Endodermal cell (in vitro differentiated cells): ENCODE measurements around the gene MIPEP. TPM values are rescaled to one million over a fixed set of nuclear protein-coding genes. Genes with fewer than 3 reads are reported as not detected.

Experiments used
- DNase-seq: peaks from one replicate; pipeline ENCODE4 v3.0.0-alpha.2; 2017
- H3K27ac ChIP-seq: 2 replicates; pipeline ENCODE4 v1.5.1; 2013; ENCODE audit warnings: mild to moderate bottlenecking, low read depth, low read length, moderate library complexity
- H3K27me3 ChIP-seq: 2 replicates; pipeline ENCODE4 v1.6.1; 2013; ENCODE audit warnings: mild to moderate bottlenecking, low read length, moderate library complexity; ENCODE audit not compliant: insufficient read depth, control insufficient read depth, poor library complexity, severe bottlenecking
- H3K36me3 ChIP-seq: 2 replicates; pipeline ENCODE4 v1.7.0; 2013; ENCODE audit warnings: mild to moderate bottlenecking, low read length, moderate library complexity; ENCODE audit not compliant: control insufficient read depth, insufficient read depth
- H3K4me1 ChIP-seq: one replicate; pipeline ENCODE4 v1.7.0; 2013; ENCODE audit warnings: low read length; ENCODE audit not compliant: control insufficient read depth, insufficient read depth
- H3K4me3 ChIP-seq: 2 replicates; pipeline ENCODE4 v1.5.1; 2013; ENCODE audit warnings: mild to moderate bottlenecking, low read length, moderate library complexity
- H3K9ac ChIP-seq: 2 replicates; pipeline ENCODE4 v1.6.1; 2013; ENCODE audit warnings: mild to moderate bottlenecking, low read length, moderate library complexity; ENCODE audit not compliant: poor library complexity, severe bottlenecking; ENCODE audit errors: extremely low read depth
- H3K9me3 ChIP-seq: 2 replicates; pipeline ENCODE4 v1.6.1; 2013; ENCODE audit warnings: mild to moderate bottlenecking, low read length, moderate library complexity; ENCODE audit not compliant: control insufficient read depth
- H3K27ac Mint-ChIP-seq: 2 replicates; pipeline ENCODE4 v1.8.0; 2020; ENCODE audit warnings: mixed read lengths
- H3K27me3 Mint-ChIP-seq: 2 replicates; pipeline ENCODE4 v1.8.0; 2021; ENCODE audit warnings: mild to moderate bottlenecking, mixed read lengths; ENCODE audit not compliant: insufficient read depth
- H3K36me3 Mint-ChIP-seq: 2 replicates; pipeline ENCODE4 v1.8.0; 2020; ENCODE audit warnings: low read depth, mixed read lengths
- H3K4me1 Mint-ChIP-seq: 2 replicates; pipeline ENCODE4 v1.8.0; 2020; ENCODE audit warnings: mixed read lengths
- H3K4me3 Mint-ChIP-seq: 2 replicates; pipeline ENCODE4 v1.8.0; 2020; ENCODE audit warnings: mild to moderate bottlenecking, moderate library complexity, mixed read lengths
- H3K9me3 Mint-ChIP-seq: 2 replicates; pipeline ENCODE4 v1.8.0; 2020; ENCODE audit warnings: mild to moderate bottlenecking, mixed read lengths
- WGBS, 2 experiments: methylation state at CpG; one replicate each; pipeline versions ENCODE4 v1.1.5 to v1.1.7; 2013; ENCODE audit warnings: missing lambda C conversion rate in 2 of 2, mixed read lengths in 1 of 2; ENCODE audit not compliant: insufficient coverage in 1 of 2, insufficient read length in 1 of 2; 5-methylcytosine and 5-hydroxymethylcytosine counted together
- total RNA-seq, 2 donors: library from RNA; stranded (reverse); fragmentation: NEBNext Ultra II Directional in 1 of 2; extraction: Animal tissue kit (Norgen Biotek cat#: 25700) in 1 of 2; gene quantifications; 2 replicates in 1 of 2; 3 replicates in 1 of 2; pipeline ENCODE4 v1.2.1, GENCODE V29; 2021
- TF ChIP-seq, protein P1 (sequence below): fragments of 200-600 bp; sonication (generic); conservative IDR thresholded peaks from 2 replicates; pipeline ENCODE4 v1.5.0; 2021; ENCODE audit warnings: antibody characterized with exemption, mild to moderate bottlenecking

The MIPEP gene
- total RNA-seq, 2 donors from 2014 or later: 23.1 to 23.9 TPM

- 71 to 83% methylated on average over 2 to 3 of the region's 4 CpGs for WGBS, 2 experiments
Observed at GRCh38 chr13:23828866-23829265, 60.3 kb downstream of the MIPEP start.

DNA sequence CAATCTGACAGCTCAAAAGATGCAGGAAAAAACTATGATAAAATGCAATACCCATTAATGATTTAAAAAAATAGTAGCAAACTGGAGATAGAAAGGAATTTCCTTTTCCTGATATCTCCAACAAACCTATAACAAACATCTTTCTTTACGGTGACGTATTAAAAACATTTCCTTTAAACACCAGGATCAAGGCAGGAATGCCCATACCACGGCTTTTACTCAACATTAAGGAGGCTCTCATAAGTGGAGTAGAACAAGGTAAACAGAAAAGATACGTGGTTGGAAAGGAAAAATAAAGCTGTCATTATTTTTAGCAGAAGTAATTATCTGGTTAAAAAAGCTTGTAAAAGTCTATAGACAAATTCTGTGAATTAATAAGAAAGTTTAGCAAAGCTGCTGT, 61.1 kb downstream of the MIPEP start:
- DNase-seq: no peak
- Histone ChIP-seq H3K27me3 (no peaks in the 10 kb centered on the region), H3K36me3 (peaks cover 4% of the 10 kb centered on the region), H3K4me3 (no peak overlapping the region), H3K27ac (no peak overlapping the region), H3K4me1 (no peaks in the 10 kb centered on the region), H3K9ac (no peak overlapping the region), H3K9me3 (peaks cover 20% of the 10 kb centered on the region)
- Mint-ChIP-seq H3K4me3 (no peak overlapping the region), H3K27ac (no peak overlapping the region), H3K36me3 (peaks cover 11% of the 10 kb centered on the region), H3K4me1 (peaks cover 3% of the 10 kb centered on the region), H3K27me3 (no peaks in the 10 kb centered on the region), H3K9me3 (peaks cover 6% of the 10 kb centered on the region)
- 98 to 100% methylated on average over 2 to 4 of the region's 4 CpGs for WGBS, 2 experiments
- TF ChIP-seq, protein P1, sequence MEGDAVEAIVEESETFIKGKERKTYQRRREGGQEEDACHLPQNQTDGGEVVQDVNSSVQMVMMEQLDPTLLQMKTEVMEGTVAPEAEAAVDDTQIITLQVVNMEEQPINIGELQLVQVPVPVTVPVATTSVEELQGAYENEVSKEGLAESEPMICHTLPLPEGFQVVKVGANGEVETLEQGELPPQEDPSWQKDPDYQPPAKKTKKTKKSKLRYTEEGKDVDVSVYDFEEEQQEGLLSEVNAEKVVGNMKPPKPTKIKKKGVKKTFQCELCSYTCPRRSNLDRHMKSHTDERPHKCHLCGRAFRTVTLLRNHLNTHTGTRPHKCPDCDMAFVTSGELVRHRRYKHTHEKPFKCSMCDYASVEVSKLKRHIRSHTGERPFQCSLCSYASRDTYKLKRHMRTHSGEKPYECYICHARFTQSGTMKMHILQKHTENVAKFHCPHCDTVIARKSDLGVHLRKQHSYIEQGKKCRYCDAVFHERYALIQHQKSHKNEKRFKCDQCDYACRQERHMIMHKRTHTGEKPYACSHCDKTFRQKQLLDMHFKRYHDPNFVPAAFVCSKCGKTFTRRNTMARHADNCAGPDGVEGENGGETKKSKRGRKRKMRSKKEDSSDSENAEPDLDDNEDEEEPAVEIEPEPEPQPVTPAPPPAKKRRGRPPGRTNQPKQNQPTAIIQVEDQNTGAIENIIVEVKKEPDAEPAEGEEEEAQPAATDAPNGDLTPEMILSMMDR: no peak

More at GRCh38 chr13:23828866-23829265, 60.3 kb downstream of the MIPEP start:
- DNase-seq: no peak
- H3K27ac ChIP-seq: no peak overlapping the region
- H3K27me3 Mint-ChIP-seq: no peaks in the 10 kb centered on the region
- no peaks in the 10 kb centered on the region for H3K4me1 ChIP-seq
- H3K4me3 ChIP-seq: no peak overlapping the region
- TF ChIP-seq, protein P1: no peak
- H3K4me3 Mint-ChIP-seq: no peak overlapping the region
- H3K27ac Mint-ChIP-seq: no peak overlapping the region
- H3K36me3 ChIP-seq: peaks cover 4% of the 10 kb centered on the region
- H3K4me1 Mint-ChIP-seq: peaks cover 3% of the 10 kb centered on the region
- peaks cover 11% of the 10 kb centered on the region for H3K36me3 Mint-ChIP-seq
- H3K27me3 ChIP-seq: no peaks in the 10 kb centered on the region
- H3K9ac ChIP-seq: no peak overlapping the region
- peaks cover 20% of the 10 kb centered on the region for H3K9me3 ChIP-seq
- peaks cover 6% of the 10 kb centered on the region for H3K9me3 Mint-ChIP-seq

DNA sequence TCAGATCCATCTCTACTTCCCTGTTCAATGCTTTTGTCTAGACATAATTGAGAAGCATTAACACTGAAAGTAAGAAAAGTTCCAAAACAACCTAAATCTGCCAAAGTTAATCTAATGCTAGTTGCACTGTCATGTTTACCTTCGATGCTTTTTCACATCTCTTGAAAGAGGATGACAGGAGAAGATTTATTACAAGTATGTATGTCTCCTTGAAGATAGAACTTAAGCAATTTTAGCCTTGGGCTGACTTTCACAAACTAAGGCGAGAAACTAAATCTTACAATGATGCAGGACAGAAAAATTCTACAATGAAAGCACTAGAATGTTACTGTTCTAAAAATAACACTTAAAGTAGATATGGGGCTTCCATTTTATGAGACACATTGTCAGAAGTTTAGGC, 64.0 kb downstream of the MIPEP start:
- no peak for DNase-seq
- TF ChIP-seq, protein P1: no peak
- no peak overlapping the region for H3K27ac Mint-ChIP-seq
- no peak overlapping the region for H3K4me3 Mint-ChIP-seq
- H3K27me3 Mint-ChIP-seq: no peaks in the 10 kb centered on the region
- H3K4me3 ChIP-seq: no peak overlapping the region
- H3K36me3 ChIP-seq: peaks cover 4% of the 10 kb centered on the region
- H3K9ac ChIP-seq: no peak overlapping the region
- H3K27ac ChIP-seq: no peak overlapping the region
- H3K36me3 Mint-ChIP-seq: peaks cover 11% of the 10 kb centered on the region
- H3K9me3 Mint-ChIP-seq: peaks cover 6% of the 10 kb centered on the region
- H3K9me3 ChIP-seq: peaks cover 20% of the 10 kb centered on the region
- no peaks in the 10 kb centered on the region for H3K4me1 Mint-ChIP-seq
- no peaks in the 10 kb centered on the region for H3K27me3 ChIP-seq
- 98% methylated on average over 2 of the region's 2 CpGs; no CpG with 5 or more reads in 1 of the 2 experiments for WGBS, 2 experiments
- H3K4me1 ChIP-seq: no peaks in the 10 kb centered on the region
